Measurements from ENCODE around the gene MIGA2. TPM values are rescaled to one million over a fixed set of nuclear protein-coding genes. Genes with fewer than 3 reads are reported as not detected.

Gene MIGA2
- total RNA-seq, 1 experiment from 2014 or later: 23.7 TPM

- ATAC-seq: no peak
- Histone ChIP-seq H3K9ac (ENCODE audit: low read length) (no peak overlapping the region), H4K20me1 (ENCODE audit: insufficient read depth) (no peaks in the 10 kb centered on the region), H3K9me2 (ENCODE audit: insufficient read depth) (no peaks in the 10 kb centered on the region), H3K4me1 (ENCODE audit: control insufficient read depth in 1 of 2, insufficient read depth in 2 of 2, low read length in 2 of 2) (peaks cover 15 to 35% of the 10 kb centered on the region in 2 experiments), H3K4me2 (ENCODE audit: low read length) (0 out of 2 replicates have a peak overlapping the region, but pooled peaks have one; percentile 89), H3K36me3 (ENCODE audit: control insufficient read depth in 1 of 2, insufficient read depth in 2 of 2, low read length in 2 of 2) (no peaks in the 10 kb centered on the region), H3K4me3 (replicated peaks in 1 of 2; ENCODE audit: low read depth in 1 of 2, low read length in 2 of 2) (no peak overlapping the region), H3K9me3 (ENCODE audit: control insufficient read depth in 1 of 2, insufficient read depth in 1 of 2, low read depth in 1 of 2, low read length in 2 of 2) (no peaks in the 10 kb centered on the region), H2AFZ (ENCODE audit: low read depth, low read length, poor library complexity, severe bottlenecking) (no peak overlapping the region), H3K27me3 (ENCODE audit: insufficient read depth, low read length) (no peaks in the 10 kb centered on the region), H3K27ac (ENCODE audit: low read depth, low read length) (no peak overlapping the region), H3K79me2 (ENCODE audit: insufficient read depth, low read length) (peaks cover 18% of the 10 kb centered on the region)
- ChIA-PET POLR2A (interaction anchor here (0.6 kb wide), 1 partner anchor 227 kb away, joined by 3 read pairs; no protein-coding TSS in a partner anchor), RAD21 (ENCODE audit: low non-redundant PET in 1 of 2, low total read pairs in 2 of 2, uncharacterized antibody in 2 of 2, unreplicated experiment in 2 of 2) (no interaction called here), CTCF (interaction anchor here (1.3 kb wide), 1 partner anchor 516 kb away, joined by 4 read pairs; no protein-coding TSS in a partner anchor)
- no peak for DNase-seq (ENCODE audit: low read depth, low spot score)
- intact Hi-C loops (cut with micrococcal nuclease): no loop called here
- no TSS peak for BruUV-seq (replicated peaks)
- TF ChIP-seq TCF7L2 (IDR thresholded peaks at IDR 0.05; ENCODE audit: borderline replicate concordance, extremely low read depth, insufficient read depth, insufficient read length) (no peak), RAD21 (IDR thresholded peaks at IDR 0.05; ENCODE audit: low read depth) (no peak), REST (IDR thresholded peaks at IDR 0.05; ENCODE audit: low read depth) (no peak), CTCF (IDR thresholded peaks at IDR 0.05 in 2 of 3, conservative IDR thresholded peaks at IDR 0.05 in 1 of 3; ENCODE audit: borderline replicate concordance in 1 of 3, insufficient read depth in 1 of 3, low read depth in 2 of 3, low read length in 2 of 3) (no peak)
Observed at GRCh38 chr9:129108083-129108804, 71.8 kb downstream of the MIGA2 start.
